Measurements from ENCODE around the gene ACTR3.

DNA sequence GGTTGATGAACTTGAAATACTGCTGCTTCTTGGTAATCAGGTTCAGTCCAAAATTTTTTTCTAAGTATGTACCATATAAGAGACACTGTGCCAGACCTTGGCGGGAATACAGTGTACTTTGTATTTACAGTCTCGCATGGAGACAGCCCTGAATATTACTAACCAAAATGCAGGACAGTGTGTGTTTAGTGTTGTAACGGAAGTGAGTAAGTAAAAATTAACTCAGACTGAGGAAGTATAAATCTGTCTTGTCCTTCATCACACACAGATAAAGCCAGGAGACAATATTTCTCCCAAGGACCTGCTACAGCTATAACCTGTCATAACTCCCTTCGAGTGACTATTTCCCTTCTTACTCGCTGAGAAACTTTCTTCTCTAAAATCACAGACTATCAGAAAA lies 76.9 kb downstream of the ACTR3 start:
- TF ChIP-seq, protein P1, sequence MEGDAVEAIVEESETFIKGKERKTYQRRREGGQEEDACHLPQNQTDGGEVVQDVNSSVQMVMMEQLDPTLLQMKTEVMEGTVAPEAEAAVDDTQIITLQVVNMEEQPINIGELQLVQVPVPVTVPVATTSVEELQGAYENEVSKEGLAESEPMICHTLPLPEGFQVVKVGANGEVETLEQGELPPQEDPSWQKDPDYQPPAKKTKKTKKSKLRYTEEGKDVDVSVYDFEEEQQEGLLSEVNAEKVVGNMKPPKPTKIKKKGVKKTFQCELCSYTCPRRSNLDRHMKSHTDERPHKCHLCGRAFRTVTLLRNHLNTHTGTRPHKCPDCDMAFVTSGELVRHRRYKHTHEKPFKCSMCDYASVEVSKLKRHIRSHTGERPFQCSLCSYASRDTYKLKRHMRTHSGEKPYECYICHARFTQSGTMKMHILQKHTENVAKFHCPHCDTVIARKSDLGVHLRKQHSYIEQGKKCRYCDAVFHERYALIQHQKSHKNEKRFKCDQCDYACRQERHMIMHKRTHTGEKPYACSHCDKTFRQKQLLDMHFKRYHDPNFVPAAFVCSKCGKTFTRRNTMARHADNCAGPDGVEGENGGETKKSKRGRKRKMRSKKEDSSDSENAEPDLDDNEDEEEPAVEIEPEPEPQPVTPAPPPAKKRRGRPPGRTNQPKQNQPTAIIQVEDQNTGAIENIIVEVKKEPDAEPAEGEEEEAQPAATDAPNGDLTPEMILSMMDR (IDR thresholded peaks at IDR 0.05), result no peak
- no peak for TF ChIP-seq POLR2A (IDR thresholded peaks at IDR 0.05)

All from heart left ventricle (tissue), 13 donors.